Fibroblast of villous mesenchyme (primary cell): Measurements from ENCODE around the gene ERFE. TPM values are rescaled to one million over a fixed set of nuclear protein-coding genes. Genes with fewer than 3 reads are reported as not detected.
"Not testable (repeated sequence)": the region's sequence is repeated elsewhere in the genome, so short reads cannot be mapped to it uniquely, and the experiment has no call there.

Experiments used
- DNase-seq: peaks from one replicate; pipeline ENCODE4 v3.0.0-alpha.2; 2010; ENCODE audit warnings: low read depth
- H3K4me3 ChIP-seq: 2 replicates; pipeline ENCODE4 v1.5.1; 2011; ENCODE audit warnings: low read depth, mild to moderate bottlenecking, low read length
- total RNA-seq: library from RNA; depleted of rRNA; stranded (reverse); fragments of >200 nt; gene quantifications from 2 replicates; pipeline ENCODE4 v1.2.3, GENCODE V29; 2012
- TF ChIP-seq, protein P1 (sequence below): IDR thresholded peaks from 2 replicates; pipeline ENCODE4 v1.5.1; 2012; ENCODE audit warnings: low read depth, mild to moderate bottlenecking, low read length; ENCODE audit not compliant: insufficient read depth

ERFE gene
- total RNA-seq, 1 donor, result 0.86 TPM

DNA sequence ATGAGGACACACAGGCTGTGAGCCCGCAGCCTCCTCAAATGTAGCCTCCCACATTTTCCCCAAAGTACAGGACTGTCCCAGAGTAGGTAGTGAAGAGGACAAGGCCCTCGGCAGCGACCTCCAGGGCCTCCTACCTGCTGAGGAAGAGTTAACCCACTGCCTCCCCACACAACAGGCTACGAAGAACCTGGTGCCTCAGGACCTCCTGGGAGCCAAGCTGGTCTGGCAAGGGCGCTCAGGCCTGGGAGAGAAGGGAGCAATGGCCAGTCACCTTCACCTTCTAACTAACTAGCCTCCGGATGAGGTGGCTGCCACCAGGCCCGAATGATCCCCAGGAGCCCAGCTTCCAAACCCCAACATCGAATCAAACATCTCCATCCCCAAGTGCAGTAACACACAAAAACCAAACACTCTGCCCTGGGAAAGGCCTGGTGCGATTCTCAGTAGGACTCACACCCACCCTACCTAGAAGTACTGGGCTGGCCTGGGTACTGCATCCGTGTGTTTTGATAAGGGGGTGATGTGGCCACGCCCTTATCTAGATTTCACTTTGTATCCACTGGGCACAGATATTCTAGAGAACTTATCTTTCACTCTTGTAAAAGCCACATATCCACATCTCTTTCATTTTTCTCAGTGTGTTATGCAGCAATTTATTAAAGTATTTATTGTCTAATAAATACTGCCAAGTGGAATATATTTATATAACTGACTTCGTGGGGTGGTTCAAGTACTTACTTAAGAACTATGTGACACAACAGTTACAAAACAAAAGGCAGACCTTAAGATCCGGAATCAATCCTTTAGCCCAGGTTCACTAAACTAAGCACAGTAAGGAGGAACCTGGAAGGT, 9.7 kb downstream of the ERFE start:
- H3K4me3 ChIP-seq, result no peak overlapping the region
- DNase-seq, result no peak
- TF ChIP-seq, protein P1, sequence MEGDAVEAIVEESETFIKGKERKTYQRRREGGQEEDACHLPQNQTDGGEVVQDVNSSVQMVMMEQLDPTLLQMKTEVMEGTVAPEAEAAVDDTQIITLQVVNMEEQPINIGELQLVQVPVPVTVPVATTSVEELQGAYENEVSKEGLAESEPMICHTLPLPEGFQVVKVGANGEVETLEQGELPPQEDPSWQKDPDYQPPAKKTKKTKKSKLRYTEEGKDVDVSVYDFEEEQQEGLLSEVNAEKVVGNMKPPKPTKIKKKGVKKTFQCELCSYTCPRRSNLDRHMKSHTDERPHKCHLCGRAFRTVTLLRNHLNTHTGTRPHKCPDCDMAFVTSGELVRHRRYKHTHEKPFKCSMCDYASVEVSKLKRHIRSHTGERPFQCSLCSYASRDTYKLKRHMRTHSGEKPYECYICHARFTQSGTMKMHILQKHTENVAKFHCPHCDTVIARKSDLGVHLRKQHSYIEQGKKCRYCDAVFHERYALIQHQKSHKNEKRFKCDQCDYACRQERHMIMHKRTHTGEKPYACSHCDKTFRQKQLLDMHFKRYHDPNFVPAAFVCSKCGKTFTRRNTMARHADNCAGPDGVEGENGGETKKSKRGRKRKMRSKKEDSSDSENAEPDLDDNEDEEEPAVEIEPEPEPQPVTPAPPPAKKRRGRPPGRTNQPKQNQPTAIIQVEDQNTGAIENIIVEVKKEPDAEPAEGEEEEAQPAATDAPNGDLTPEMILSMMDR, result no peak

DNA sequence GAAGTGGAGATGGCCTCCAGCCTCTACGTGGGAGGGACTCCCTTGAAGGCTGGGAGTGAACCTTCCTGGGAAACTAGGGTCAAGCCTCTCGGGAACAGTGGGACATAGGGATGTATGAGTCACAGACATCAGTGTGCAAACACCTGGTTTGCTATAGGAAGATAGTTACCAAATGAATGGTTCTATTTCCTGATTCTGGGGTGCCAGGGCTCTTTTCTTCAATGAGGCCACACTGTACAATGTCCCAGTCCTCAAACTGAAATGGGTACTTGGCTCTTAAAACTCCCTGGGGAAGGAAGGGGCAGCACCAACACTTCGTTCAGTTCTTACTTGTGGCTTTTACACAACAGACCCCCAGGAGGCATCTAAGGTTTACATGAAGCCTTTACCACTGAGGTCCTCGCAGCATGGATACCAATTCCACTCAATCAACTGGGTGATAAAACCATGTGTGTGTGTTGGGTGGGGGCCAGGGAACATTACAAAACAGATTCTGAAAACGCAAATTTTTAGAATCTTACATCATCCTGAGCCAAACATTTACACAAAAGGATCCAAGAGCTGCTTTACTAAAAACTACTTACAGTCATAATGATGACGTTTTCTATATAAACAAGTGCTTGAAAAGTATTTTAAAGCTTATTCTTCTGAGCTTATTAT, 10.4 kb downstream of the ERFE start:
- TF ChIP-seq, protein P1, result no peak
- peak; percentile 96 for DNase-seq
- H3K4me3 ChIP-seq, result no peak overlapping the region

DNA sequence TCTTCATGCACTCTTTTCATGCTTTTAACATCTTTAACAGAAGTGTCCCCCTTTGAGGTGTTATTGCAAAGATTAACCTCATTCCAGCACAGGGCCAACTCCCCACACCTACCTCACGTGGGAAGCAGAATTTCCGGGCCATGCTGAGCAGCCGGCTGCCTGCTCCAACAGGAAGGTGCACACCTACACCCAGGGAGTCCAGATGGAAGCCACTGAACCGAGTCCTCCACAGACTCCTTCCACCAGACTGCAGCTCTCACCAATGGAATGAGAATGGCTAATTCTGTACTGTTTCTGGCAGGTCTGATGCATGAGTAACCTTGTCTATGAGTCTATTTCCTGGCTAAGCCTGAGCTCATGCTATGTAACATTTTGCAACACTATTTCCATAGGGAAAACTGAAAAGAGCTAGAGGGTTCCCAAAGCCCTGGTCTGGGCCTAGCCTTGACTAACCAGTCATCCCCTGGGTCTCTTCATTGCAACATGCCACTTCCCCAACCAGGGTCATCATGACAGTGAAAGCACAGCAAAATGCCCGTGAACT, 11.0 kb downstream of the ERFE start:
- H3K4me3 ChIP-seq, result no peak overlapping the region
- peak; percentile 94 for DNase-seq
- TF ChIP-seq, protein P1, result no peak

DNA sequence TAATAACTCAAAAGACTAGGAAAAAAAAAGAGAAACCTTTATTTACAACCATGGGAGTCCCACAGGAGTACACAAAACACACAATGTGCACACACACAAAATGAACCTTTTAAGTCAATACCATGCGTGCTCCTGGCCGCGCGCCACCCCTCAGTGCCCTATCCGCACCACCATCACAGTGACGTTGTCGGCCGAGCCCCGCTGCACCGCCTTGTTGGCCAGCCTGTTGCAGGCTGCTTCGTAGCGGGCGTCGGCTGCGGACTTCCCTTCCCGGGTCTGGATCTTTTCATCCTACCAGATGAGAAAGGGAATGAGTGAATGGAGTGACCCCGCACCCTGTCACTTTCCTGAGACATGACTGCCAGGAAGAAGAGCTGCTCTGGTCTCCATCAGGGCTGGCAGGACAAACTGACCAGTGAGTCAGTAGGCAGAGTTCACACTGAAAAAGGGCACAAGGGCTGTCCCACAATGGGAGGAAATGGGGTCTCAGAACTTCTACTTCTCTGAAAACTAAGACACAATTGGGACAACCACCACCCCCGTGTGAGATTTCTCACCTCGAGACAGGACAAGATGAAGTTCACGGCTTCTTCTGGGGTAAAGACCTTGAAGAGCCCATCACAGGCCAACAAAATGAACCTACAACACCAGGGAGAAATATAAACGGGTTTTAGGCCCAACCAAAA, 11.8 kb downstream of the ERFE start:
- H3K4me3 ChIP-seq, result no peak overlapping the region
- TF ChIP-seq, protein P1, result no peak
- peak; percentile 14 for DNase-seq

DNA sequence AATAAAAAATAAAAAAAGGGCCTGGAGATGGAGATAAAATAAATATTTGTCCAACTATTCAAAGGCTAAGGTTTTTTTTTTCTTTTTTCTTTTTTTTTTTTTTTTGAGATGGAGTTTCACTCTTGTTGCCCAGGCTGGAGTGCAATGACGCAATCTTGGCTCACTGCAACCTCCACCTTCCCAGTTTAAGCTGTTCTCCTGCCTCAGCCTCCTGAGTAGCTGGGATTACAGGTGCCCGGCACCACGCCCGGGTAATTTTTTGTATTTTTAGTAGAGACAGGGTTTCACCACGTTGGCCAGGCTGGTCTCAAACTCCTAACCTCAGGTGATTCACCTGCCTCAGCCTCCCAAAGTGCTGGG, 12.3 kb downstream of the ERFE start:
- not testable (repeated sequence) for DNase-seq, H3K4me3 ChIP-seq

DNA sequence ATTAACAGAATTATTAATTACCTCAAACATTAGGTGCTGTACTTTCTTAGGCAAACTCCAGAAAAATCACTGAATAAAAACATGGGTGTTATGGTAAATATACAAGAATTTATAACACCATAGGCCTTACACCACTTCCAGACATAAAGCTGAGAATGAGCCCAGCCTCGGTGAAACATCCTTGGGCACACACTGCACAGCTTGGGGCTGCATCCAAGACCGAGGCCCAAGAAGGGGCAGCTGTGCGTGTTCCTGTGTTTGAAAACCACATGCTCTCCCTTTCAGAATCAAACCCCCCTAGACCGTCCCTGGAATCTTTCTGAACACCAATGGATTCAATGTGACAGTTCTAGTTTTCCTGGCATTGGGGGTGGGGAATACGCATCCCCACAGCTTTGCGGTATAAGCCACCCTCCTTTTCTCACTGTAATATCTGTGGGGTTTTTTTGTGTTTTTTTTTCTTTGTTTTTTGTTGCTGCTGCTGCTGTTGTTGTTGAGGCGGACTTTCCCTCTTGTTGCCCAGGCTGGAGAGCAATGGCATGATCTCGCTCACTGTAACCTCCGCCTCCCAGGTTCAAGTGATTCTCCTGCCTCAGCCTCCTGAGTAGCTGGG, 12.9 kb downstream of the ERFE start:
- no peak for DNase-seq
- TF ChIP-seq, protein P1, result no peak
- no peak overlapping the region for H3K4me3 ChIP-seq
